NCI-H1092 (cell line): ENCODE data around the gene C11orf68.

ENCODE experiments used
- DNase-seq: peaks from one replicate; lab custom pipeline; 2025; lab: John Stamatoyannopoulos, UW

Gene C11orf68

GRCh38 chr11:65944191-65944590 lies 25.3 kb upstream of the C11orf68 start:
- no peak for DNase-seq

- no peak for DNase-seq
Observed at GRCh38 chr11:65942531-65942930, 23.7 kb upstream of the C11orf68 start.

- DNase-seq: no peak
Observed at GRCh38 chr11:65941720-65942310, 23.0 kb upstream of the C11orf68 start.

GRCh38 chr11:65937766-65938165 lies 18.9 kb upstream of the C11orf68 start:
- DNase-seq: no peak

- DNase-seq: no peak
Observed at GRCh38 chr11:65934014-65934413, 15.2 kb upstream of the C11orf68 start.

- DNase-seq: no peak
Observed at GRCh38 chr11:65932558-65932919, 13.7 kb upstream of the C11orf68 start.

- no peak for DNase-seq
Observed at GRCh38 chr11:65931773-65932557, 13.1 kb upstream of the C11orf68 start.

GRCh38 chr11:65928667-65929066 lies 9.8 kb upstream of the C11orf68 start:
- DNase-seq: no peak

GRCh38 chr11:65927904-65928397 lies 9.1 kb upstream of the C11orf68 start:
- DNase-seq: no peak

- no peak for DNase-seq
Observed at GRCh38 chr11:65925397-65925796, 6.5 kb upstream of the C11orf68 start.

- DNase-seq: no peak
Observed at GRCh38 chr11:65922565-65922964, 3.7 kb upstream of the C11orf68 start.

GRCh38 chr11:65921876-65922275 lies 3.0 kb upstream of the C11orf68 start:
- no peak for DNase-seq

GRCh38 chr11:65921033-65921555 lies 2.2 kb upstream of the C11orf68 start:
- no peak for DNase-seq

GRCh38 chr11:65920372-65920802 lies 1.5 kb upstream of the C11orf68 start:
- DNase-seq: no peak

GRCh38 chr11:65919573-65920371 lies 910 bp upstream of the C11orf68 start:
- no peak for DNase-seq

GRCh38 chr11:65919141-65919572 lies 295 bp upstream of the C11orf68 start, which contains the start of gene DRAP1:
Gene DRAP1, plus strand, starts transcription at chr11:65919426. Its CDS starts 76 bp downstream, at chr11:65919502.
- DNase-seq: peak; percentile 98

- no peak for DNase-seq
Observed at GRCh38 chr11:65917434-65918210, 1.2 kb downstream of the C11orf68 start.

GRCh38 chr11:65917077-65917433 lies 1.8 kb downstream of the C11orf68 start:
- DNase-seq: no peak

- no peak for DNase-seq
Observed at GRCh38 chr11:65916391-65916790, 2.5 kb downstream of the C11orf68 start.

- DNase-seq: no peak
Observed at GRCh38 chr11:65915821-65916251, 3.0 kb downstream of the C11orf68 start.

GRCh38 chr11:65915101-65915820 lies 3.6 kb downstream of the C11orf68 start:
- no peak for DNase-seq
